Hepatocyte (in vitro differentiated cells): Measurements from ENCODE around the gene WASF2. TPM values are rescaled to one million over a fixed set of nuclear protein-coding genes. Genes with fewer than 3 reads are reported as not detected.
"Not testable (repeated sequence)": the region's sequence is repeated elsewhere in the genome, so short reads cannot be mapped to it uniquely, and the experiment has no call there.

Experiments
- DNase-seq: peaks from one replicate; pipeline ENCODE4 v3.0.0-alpha.2; 2016; ENCODE audit warnings: low spot score
- H2AFZ ChIP-seq: fragments of 200-600 bp; sonication (generic); 2 replicates; pipeline ENCODE4 v1.6.0; 2016; ENCODE audit warnings: antibody characterized with exemption, mild to moderate bottlenecking
- H3K27ac ChIP-seq: fragments of 200-600 bp; sonication (generic); 2 replicates; pipeline ENCODE4 v1.5.1; 2016; ENCODE audit warnings: mild to moderate bottlenecking
- H3K27me3 ChIP-seq: fragments of 200-600 bp; sonication (generic); 2 replicates; pipeline ENCODE4 v1.6.1; 2016
- H3K36me3 ChIP-seq: fragments of 200-600 bp; sonication (generic); replicated peaks from 2 replicates; pipeline ENCODE4 v1.5.1; 2016; ENCODE audit warnings: low read depth; ENCODE audit not compliant: insufficient read depth
- H3K4me1 ChIP-seq: fragments of 200-600 bp; sonication (generic); 2 replicates; pipeline ENCODE4 v1.5.1; 2016; ENCODE audit warnings: mild to moderate bottlenecking, moderate library complexity; ENCODE audit not compliant: insufficient read depth
- H3K4me2 ChIP-seq: fragments of 200-600 bp; sonication (generic); 2 replicates; pipeline ENCODE4 v1.6.0; 2016
- H3K4me3 ChIP-seq: fragments of 200-600 bp; sonication (generic); 2 replicates; pipeline ENCODE4 v1.5.1; 2016; ENCODE audit warnings: mild to moderate bottlenecking
- H3K79me2 ChIP-seq: fragments of 200-600 bp; sonication (generic); 2 replicates; pipeline ENCODE4 v1.6.0; 2017; ENCODE audit warnings: mild to moderate bottlenecking
- H3K9me2 ChIP-seq: fragments of 200-600 bp; sonication (generic); replicated peaks from 2 replicates; pipeline ENCODE4 v1.6.0; 2017; ENCODE audit warnings: mild to moderate bottlenecking; ENCODE audit not compliant: insufficient read depth
- H3K9me3 ChIP-seq: fragments of 200-600 bp; sonication (generic); 2 replicates; pipeline ENCODE4 v1.5.1; 2016; ENCODE audit warnings: low read depth, mild to moderate bottlenecking
- H4K20me1 ChIP-seq: fragments of 200-600 bp; sonication (generic); 2 replicates; pipeline ENCODE4 v1.6.0; 2016; ENCODE audit warnings: mild to moderate bottlenecking; ENCODE audit not compliant: insufficient read depth, poor library complexity, severe bottlenecking
- CTCF ChIP-seq: fragments of 200-600 bp; sonication (generic); IDR thresholded peaks from 2 replicates; pipeline ENCODE4 v1.5.1; 2016; ENCODE audit warnings: antibody characterized with exemption, mild to moderate bottlenecking; ENCODE audit not compliant: poor library complexity
- EZH2 ChIP-seq: fragments of 200-600 bp; sonication (generic); IDR thresholded peaks from 2 replicates; pipeline ENCODE4 v1.6.1; 2016; ENCODE audit warnings: antibody characterized with exemption, mild to moderate bottlenecking, borderline replicate concordance
- EZH2phosphoT487 ChIP-seq: fragments of 200-600 bp; sonication (generic); IDR thresholded peaks from one replicate; pipeline ENCODE4 v1.6.1; 2018; ENCODE audit warnings: antibody characterized with exemption, mild to moderate bottlenecking, low read depth, moderate library complexity; ENCODE audit not compliant: unreplicated experiment, severe bottlenecking
- WGBS: methylation state at CpG from one replicate; pipeline ENCODE4 v1.1.6; 2016; ENCODE audit warnings: low lambda C conversion rate; ENCODE audit errors: missing lambda C conversion rate; 5-methylcytosine and 5-hydroxymethylcytosine counted together
- polyA plus RNA-seq: library from polyadenylated mRNA; unstranded; fragments of >200 nt; fragmentation: Nextera tagmentation; extraction: Ambion mirVana; gene quantifications from 2 replicates; pipeline ENCODE4 v1.2.1, GENCODE V29; 2016
- total RNA-seq: library from RNA; depleted of rRNA; stranded (reverse); fragments of >200 nt; gene quantifications from 2 replicates; pipeline ENCODE4 v1.2.3, GENCODE V29; 2014

Gene WASF2
- total and polyA plus RNA-seq, 2 experiments from 2014 or later, result 28.5 to 45.6 TPM

GRCh38 chr1:27412502-27412901 lies 77.5 kb downstream of the WASF2 start:
- H3K4me1 ChIP-seq, result peaks cover 1% of the 10 kb centered on the region
- 94% methylated on average over 4 of the region's 4 CpGs for WGBS
- H3K27me3 ChIP-seq, result no peaks in the 10 kb centered on the region
- H3K9me2 ChIP-seq, result no peaks in the 10 kb centered on the region
- H2AFZ ChIP-seq, result no peak overlapping the region
- DNase-seq, result no peak
- no peak for TF ChIP-seq EZH2phosphoT487
- no peak for TF ChIP-seq EZH2
- TF ChIP-seq CTCF, result no peak
- peaks cover 4% of the 10 kb centered on the region for H3K36me3 ChIP-seq
- no peak overlapping the region for H3K4me2 ChIP-seq
- H3K4me3 ChIP-seq, result no peak overlapping the region
- no peaks in the 10 kb centered on the region for H4K20me1 ChIP-seq
- H3K27ac ChIP-seq, result no peak overlapping the region
- peaks cover 16% of the 10 kb centered on the region for H3K79me2 ChIP-seq
- no peaks in the 10 kb centered on the region for H3K9me3 ChIP-seq

- no peak for TF ChIP-seq CTCF
- Histone ChIP-seq H3K4me2 (no peak overlapping the region), H3K79me2 (peaks cover 7% of the 10 kb centered on the region), H3K27me3 (no peaks in the 10 kb centered on the region), H4K20me1 (no peaks in the 10 kb centered on the region), H3K9me3 (no peaks in the 10 kb centered on the region), H3K4me3 (no peak overlapping the region), H3K36me3 (peaks cover 4% of the 10 kb centered on the region), H3K9me2 (no peaks in the 10 kb centered on the region), H2AFZ (no peak overlapping the region), H3K27ac (no peak overlapping the region), H3K4me1 (no peaks in the 10 kb centered on the region)
- WGBS, result 90% methylated on average over 2 of the region's 2 CpGs
- no peak for DNase-seq
These were observed 79.3 kb downstream of the WASF2 start for GRCh38 chr1:27410709-27411108.

- H3K27me3 ChIP-seq, result no peaks in the 10 kb centered on the region
- WGBS, result 97% methylated on average over 6 of the region's 11 CpGs
- no peaks in the 10 kb centered on the region for H3K4me1 ChIP-seq
- no peaks in the 10 kb centered on the region for H3K9me2 ChIP-seq
- H3K27ac ChIP-seq, result no peak overlapping the region
- H2AFZ ChIP-seq, result no peak overlapping the region
- no peaks in the 10 kb centered on the region for H3K9me3 ChIP-seq
- no peak for DNase-seq
- H3K4me3 ChIP-seq, result no peak overlapping the region
- H3K36me3 ChIP-seq, result peaks cover 4% of the 10 kb centered on the region
- TF ChIP-seq CTCF (no peak), EZH2 (no peak)
- peaks cover 4% of the 10 kb centered on the region for H3K79me2 ChIP-seq
- no peak overlapping the region for H3K4me2 ChIP-seq
- H4K20me1 ChIP-seq, result no peaks in the 10 kb centered on the region
These were observed 80.3 kb downstream of the WASF2 start for GRCh38 chr1:27409669-27410068.

- Histone ChIP-seq H2AFZ (no peak overlapping the region), H3K27me3 (no peaks in the 10 kb centered on the region), H3K4me2 (no peak overlapping the region), H3K36me3 (peaks cover 4% of the 10 kb centered on the region), H3K4me3 (no peak overlapping the region), H3K27ac (no peak overlapping the region), H3K79me2 (peaks cover 4% of the 10 kb centered on the region), H3K9me3 (no peaks in the 10 kb centered on the region), H3K4me1 (peaks cover 10% of the 10 kb centered on the region), H3K9me2 (no peaks in the 10 kb centered on the region), H4K20me1 (no peaks in the 10 kb centered on the region)
- TF ChIP-seq EZH2phosphoT487, result no peak
- no peak for TF ChIP-seq CTCF
- TF ChIP-seq EZH2, result no peak
- no peak for DNase-seq
- whole genome bisulfite sequencing, result 98% methylated on average over 9 of the region's 9 CpGs
These were observed 81.8 kb downstream of the WASF2 start for GRCh38 chr1:27408151-27408550.

- H4K20me1 ChIP-seq, H3K4me3 ChIP-seq, H3K36me3 ChIP-seq, H2AFZ ChIP-seq, H3K4me2 ChIP-seq, H3K9me2 ChIP-seq, H3K27me3 ChIP-seq, H3K79me2 ChIP-seq, H3K27ac ChIP-seq, H3K9me3 ChIP-seq, DNase-seq: not testable (repeated sequence)
- H3K4me1 ChIP-seq, result peaks cover 17% of the 10 kb centered on the region
- WGBS, result 93% methylated on average over 2 of the region's 2 CpGs
These were observed 83.2 kb downstream of the WASF2 start for GRCh38 chr1:27406791-27407190.
